GM12873 (cell line): ENCODE measurements around the gene GALNT10.

ENCODE experiments used
- TF ChIP-seq, protein P1 (sequence below): IDR thresholded peaks from 2 replicates; pipeline ENCODE4 v1.5.1; 2012; ENCODE audit warnings: low read depth, mild to moderate bottlenecking, moderate library complexity, low read length, control low read depth; ENCODE audit not compliant: insufficient read depth; ENCODE audit errors: missing control alignments

The GALNT10 gene

DNA sequence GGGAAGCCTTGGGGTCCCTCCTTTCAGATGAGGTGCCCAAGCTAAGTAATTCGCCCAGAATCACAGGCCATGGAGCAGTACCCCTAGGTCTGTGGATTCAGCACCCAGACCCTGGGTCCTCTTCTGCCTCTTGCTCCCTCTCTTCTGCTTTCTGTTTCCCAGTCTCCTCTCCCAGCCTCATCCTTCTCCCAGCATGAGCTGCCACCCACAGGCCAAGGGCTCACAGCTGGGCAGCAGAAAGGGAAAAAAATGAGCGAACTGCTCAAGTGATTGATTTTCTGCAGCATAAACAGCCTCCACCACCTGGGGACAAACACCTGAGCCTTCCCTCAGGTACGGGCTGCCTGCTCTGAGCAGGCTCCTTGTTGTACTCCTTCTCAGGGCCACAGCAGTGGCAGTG lies 141.4 kb downstream of the GALNT10 start:
- TF ChIP-seq, protein P1, sequence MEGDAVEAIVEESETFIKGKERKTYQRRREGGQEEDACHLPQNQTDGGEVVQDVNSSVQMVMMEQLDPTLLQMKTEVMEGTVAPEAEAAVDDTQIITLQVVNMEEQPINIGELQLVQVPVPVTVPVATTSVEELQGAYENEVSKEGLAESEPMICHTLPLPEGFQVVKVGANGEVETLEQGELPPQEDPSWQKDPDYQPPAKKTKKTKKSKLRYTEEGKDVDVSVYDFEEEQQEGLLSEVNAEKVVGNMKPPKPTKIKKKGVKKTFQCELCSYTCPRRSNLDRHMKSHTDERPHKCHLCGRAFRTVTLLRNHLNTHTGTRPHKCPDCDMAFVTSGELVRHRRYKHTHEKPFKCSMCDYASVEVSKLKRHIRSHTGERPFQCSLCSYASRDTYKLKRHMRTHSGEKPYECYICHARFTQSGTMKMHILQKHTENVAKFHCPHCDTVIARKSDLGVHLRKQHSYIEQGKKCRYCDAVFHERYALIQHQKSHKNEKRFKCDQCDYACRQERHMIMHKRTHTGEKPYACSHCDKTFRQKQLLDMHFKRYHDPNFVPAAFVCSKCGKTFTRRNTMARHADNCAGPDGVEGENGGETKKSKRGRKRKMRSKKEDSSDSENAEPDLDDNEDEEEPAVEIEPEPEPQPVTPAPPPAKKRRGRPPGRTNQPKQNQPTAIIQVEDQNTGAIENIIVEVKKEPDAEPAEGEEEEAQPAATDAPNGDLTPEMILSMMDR = no peak

DNA sequence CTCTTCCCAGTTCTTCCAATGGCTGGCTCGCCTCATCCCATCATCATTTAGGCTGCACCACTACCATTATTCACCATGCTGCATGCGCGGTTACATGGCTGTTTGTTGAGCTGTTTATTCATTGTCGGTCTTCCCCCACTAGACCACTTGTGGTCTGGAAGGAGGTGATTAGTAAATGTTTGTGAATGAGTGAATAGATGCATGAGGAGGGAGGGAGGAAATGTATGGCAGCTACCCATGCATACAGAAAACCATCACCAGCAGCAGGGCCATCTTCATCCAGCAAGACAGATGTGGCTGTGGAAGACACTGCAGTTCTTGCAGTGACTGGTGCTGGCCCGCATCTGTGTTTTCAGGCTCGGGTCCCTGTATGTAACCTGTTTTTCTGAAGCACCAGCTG lies 141.9 kb downstream of the GALNT10 start:
- TF ChIP-seq, protein P1 = no peak

DNA sequence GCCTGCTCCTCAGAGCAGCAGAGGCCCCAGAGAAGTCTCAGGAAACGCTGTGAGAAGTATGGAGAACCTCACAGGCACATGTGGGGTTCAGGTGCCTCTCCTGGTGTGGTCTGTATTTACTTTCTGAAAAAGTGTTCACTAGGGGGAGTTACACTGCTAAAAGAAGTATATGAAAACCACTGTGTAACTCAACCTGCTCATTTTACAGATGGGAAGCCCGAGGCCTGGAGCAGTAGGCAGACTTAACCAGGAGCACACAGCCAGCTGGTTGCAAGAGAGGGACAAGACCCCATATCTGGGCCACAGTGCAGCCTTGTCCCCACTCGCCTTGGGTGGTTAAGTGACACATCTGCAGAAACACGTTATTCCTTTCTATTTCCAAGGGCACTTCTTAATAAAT lies 142.5 kb downstream of the GALNT10 start:
- TF ChIP-seq, protein P1 = no peak

DNA sequence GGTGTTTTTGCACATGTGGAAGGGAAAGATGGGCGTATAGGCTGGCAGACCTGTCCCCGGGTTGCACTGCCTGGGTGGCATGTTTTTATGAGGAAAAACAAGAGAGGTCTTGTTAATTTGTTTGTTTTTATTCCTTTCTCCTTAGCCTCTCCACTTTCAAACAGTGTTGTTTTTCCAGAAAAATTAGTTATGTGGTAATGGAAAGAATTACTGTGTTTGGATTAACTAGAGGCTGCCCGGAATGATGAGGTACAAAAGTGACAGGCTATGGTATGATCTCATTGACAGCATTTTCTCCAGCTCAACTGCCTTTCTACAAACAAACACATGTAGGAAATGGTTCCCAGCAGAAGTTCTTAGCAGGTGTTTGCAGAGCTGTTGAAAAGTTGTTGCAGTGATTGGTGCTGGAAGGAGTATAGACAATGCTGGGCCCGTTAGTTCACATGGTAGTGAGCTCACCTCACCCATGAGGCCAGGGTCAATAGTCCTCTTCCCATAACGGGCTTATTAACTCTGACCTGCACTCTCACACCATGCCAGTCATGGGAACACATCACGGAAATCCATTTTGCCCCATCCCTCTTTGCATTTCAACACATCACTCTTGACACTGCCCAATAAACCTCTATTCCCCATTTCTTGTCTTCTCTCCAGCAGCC lies 144.0 kb downstream of the GALNT10 start:
- TF ChIP-seq, protein P1 = no peak

DNA sequence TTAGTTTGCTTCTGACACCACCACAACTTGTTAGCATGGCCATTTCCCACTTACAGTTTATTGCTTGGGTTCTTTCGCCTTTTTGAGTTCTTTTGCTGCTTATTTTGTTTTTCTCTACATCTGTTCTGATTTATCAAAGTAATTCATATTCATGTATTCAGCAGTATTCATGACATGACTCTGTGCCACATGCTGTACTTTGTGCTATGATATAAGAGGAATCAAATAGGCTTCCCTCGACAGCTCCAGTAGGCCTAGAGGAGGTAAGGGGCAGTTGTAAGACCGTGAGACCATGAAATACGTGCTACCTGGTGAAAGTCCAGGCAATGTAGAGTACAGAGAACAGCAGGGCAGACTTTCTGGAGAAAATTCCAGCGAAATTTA lies 144.5 kb downstream of the GALNT10 start:
- TF ChIP-seq, protein P1 = no peak

DNA sequence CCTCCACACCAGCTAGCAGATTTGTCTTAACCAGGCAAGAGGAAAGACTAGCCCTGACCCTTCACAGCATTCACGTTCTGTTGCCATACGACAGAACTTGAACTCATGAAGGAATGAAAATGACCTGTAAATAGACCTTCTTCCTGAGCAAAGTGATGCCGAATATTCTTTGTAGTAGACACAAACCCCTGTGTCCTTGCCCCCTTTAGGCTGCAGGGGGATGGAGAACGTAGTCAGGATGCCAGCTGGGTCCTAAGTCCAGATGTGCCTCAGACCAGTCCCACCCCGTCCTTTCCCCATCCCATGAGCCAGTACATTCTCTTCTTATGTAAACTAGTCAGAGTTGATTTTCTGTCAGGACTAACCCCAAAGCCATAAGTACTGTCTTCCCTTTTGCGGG lies 151.1 kb downstream of the GALNT10 start:
- TF ChIP-seq, protein P1 = no peak

DNA sequence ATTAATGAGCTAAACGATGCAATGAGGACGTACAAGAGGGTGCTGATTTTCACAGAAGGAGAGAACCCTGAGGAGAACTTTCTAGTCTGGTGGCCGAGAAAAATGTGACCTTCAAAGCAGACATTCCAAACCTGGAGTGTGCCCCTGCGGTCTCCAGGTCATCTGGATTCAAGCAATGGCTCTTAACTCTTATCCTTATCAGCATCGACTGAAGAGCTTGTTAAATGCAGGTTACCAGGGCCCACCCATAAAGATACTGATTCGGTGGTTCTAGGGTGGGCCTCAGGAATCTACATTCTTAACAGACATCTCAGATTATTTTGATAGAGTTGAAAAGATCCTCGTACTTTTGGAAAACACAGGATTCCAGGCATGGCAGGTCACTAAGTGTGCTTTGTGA lies 151.7 kb downstream of the GALNT10 start:
- TF ChIP-seq, protein P1 = no peak
